Vagina (tissue), 2 donors: ENCODE measurements around the gene SUGCT. TPM values are rescaled to one million over a fixed set of nuclear protein-coding genes. Genes with fewer than 3 reads are reported as not detected.

Experiments used
- DNase-seq, 2 donors: peaks; one replicate each; pipeline ENCODE4 v3.0.0-alpha.2; 2017; ENCODE audit errors: extremely low spot score in 2 of 2
- H3K27ac ChIP-seq: fragments of 200-600 bp; sonication (generic); one replicate; pipeline ENCODE4 v1.5.1; 2019
- H3K27me3 ChIP-seq: fragments of 200-600 bp; sonication (generic); one replicate; pipeline ENCODE4 v1.5.1; 2019
- H3K36me3 ChIP-seq, 2 donors: fragments of 200-600 bp; sonication (generic); one replicate each; pipeline ENCODE4 v1.5.1; 2017 to 2019
- H3K4me1 ChIP-seq: fragments of 200-600 bp; sonication (generic); one replicate; pipeline ENCODE4 v1.5.1; 2019
- H3K4me3 ChIP-seq, 2 donors: fragments of 200-600 bp; sonication (generic); 1 replicate in 1 of 2; 2 replicates in 1 of 2; pipeline ENCODE4 v1.5.1; 2016 to 2019
- H3K9me3 ChIP-seq: fragments of 200-600 bp; sonication (generic); one replicate; pipeline ENCODE4 v1.5.1; 2019
- CTCF ChIP-seq, 3 experiments: fragments of 450-650 bp in 2 of 3; fragments of 200-600 bp in 1 of 3; sonication (generic) in 1 of 3; IDR thresholded peaks; one replicate each; pipeline ENCODE4 v1.5.1; 2017 to 2019; ENCODE audit warnings: antibody characterized with exemption in 3 of 3, mild to moderate bottlenecking in 2 of 3, moderate library complexity in 2 of 3
- POLR2A ChIP-seq, 2 donors: fragments of 450-650 bp; IDR thresholded peaks; one replicate each; pipeline ENCODE4 v1.6.1; 2017; ENCODE audit warnings: antibody characterized with exemption in 2 of 2, mild to moderate bottlenecking in 2 of 2, moderate library complexity in 2 of 2
- POLR2AphosphoS5 ChIP-seq, 2 donors: sonication (generic); formaldehyde crosslinking; IDR thresholded peaks; one replicate each; pipeline ENCODE4 v1.9.0; 2017; ENCODE audit warnings: antibody characterized with exemption in 2 of 2, mild to moderate bottlenecking in 2 of 2, low read depth in 1 of 2; ENCODE audit not compliant: insufficient read depth in 1 of 2
- intact Hi-C: fragments of 100-400 bp; cut with DNase I; formaldehyde crosslinking; loops from one replicate; pipeline ENCODE4 v1.15.1; 2023
- total RNA-seq: library from RNA; depleted of rRNA; stranded (reverse); fragments of >200 nt; gene quantifications from one replicate; pipeline ENCODE4 v1.2.3, GENCODE V29; 2016

The SUGCT gene
- total RNA-seq, 1 donor from 2014 or later: 2.2 TPM

GRCh38 chr7:40777730-40778312 lies 643.0 kb downstream of the SUGCT start:
- Histone ChIP-seq H3K27me3 (no peaks in the 10 kb centered on the region), H3K27ac (no peak overlapping the region), H3K9me3 (no peaks in the 10 kb centered on the region), H3K36me3 (no peaks in the 10 kb centered on the region), H3K4me1 (peaks cover 8% of the 10 kb centered on the region), H3K4me3 (no peak overlapping the region)
- DNase-seq: no peak
- intact Hi-C loops: no loop called here
- no peak for TF ChIP-seq CTCF (IDR thresholded peaks at IDR 0.05)
- TF ChIP-seq POLR2AphosphoS5 (IDR thresholded peaks at IDR 0.05; ENCODE audit: insufficient read depth in 1 of 2, low read depth in 1 of 2): no peak
- no peak for TF ChIP-seq POLR2A (IDR thresholded peaks at IDR 0.05)

- no peak for DNase-seq
- peaks cover 8% of the 10 kb centered on the region for H3K4me1 ChIP-seq
- no peak overlapping the region for H3K4me3 ChIP-seq
- H3K27me3 ChIP-seq: no peaks in the 10 kb centered on the region
- intact Hi-C loops: no loop called here
- H3K36me3 ChIP-seq: no peaks in the 10 kb centered on the region
- TF ChIP-seq POLR2A (IDR thresholded peaks at IDR 0.05): no peak
- no peak overlapping the region for H3K27ac ChIP-seq
- no peaks in the 10 kb centered on the region for H3K9me3 ChIP-seq
These were observed 645.7 kb downstream of the SUGCT start for GRCh38 chr7:40780460-40780859.

- intact Hi-C loops: no loop called here
- Histone ChIP-seq H3K27me3 (no peaks in the 10 kb centered on the region), H3K36me3 (no peaks in the 10 kb centered on the region), H3K9me3 (no peaks in the 10 kb centered on the region), H3K4me1 (peaks cover 8% of the 10 kb centered on the region), H3K4me3 (no peak overlapping the region), H3K27ac (no peak overlapping the region)
- no peak for DNase-seq
- TF ChIP-seq POLR2AphosphoS5 (IDR thresholded peaks at IDR 0.05; ENCODE audit: insufficient read depth in 1 of 2, low read depth in 1 of 2) (no peak), POLR2A (IDR thresholded peaks at IDR 0.05) (no peak), CTCF (IDR thresholded peaks at IDR 0.05) (no peak)
These were observed 648.0 kb downstream of the SUGCT start for GRCh38 chr7:40782836-40783235.

- Histone ChIP-seq H3K27ac (no peak overlapping the region), H3K4me1 (peaks cover 8% of the 10 kb centered on the region), H3K36me3 (no peaks in the 10 kb centered on the region), H3K4me3 (no peak overlapping the region), H3K27me3 (no peaks in the 10 kb centered on the region), H3K9me3 (no peaks in the 10 kb centered on the region)
- intact Hi-C loops: no loop called here
- TF ChIP-seq CTCF (IDR thresholded peaks at IDR 0.05) (no peak), POLR2A (IDR thresholded peaks at IDR 0.05) (no peak), POLR2AphosphoS5 (IDR thresholded peaks at IDR 0.05; ENCODE audit: insufficient read depth in 1 of 2, low read depth in 1 of 2) (no peak)
- no peak for DNase-seq
These were observed 649.4 kb downstream of the SUGCT start for GRCh38 chr7:40784176-40784575.

GRCh38 chr7:40786909-40787308 lies 652.1 kb downstream of the SUGCT start:
- H3K4me3 ChIP-seq: no peak overlapping the region
- intact Hi-C loops: no loop called here
- DNase-seq: no peak
- no peaks in the 10 kb centered on the region for H3K4me1 ChIP-seq
- no peaks in the 10 kb centered on the region for H3K9me3 ChIP-seq
- no peaks in the 10 kb centered on the region for H3K27me3 ChIP-seq
- no peaks in the 10 kb centered on the region for H3K36me3 ChIP-seq
- no peak for TF ChIP-seq POLR2A (IDR thresholded peaks at IDR 0.05)
- TF ChIP-seq CTCF (IDR thresholded peaks at IDR 0.05): no peak
- no peak for TF ChIP-seq POLR2AphosphoS5 (IDR thresholded peaks at IDR 0.05; ENCODE audit: insufficient read depth in 1 of 2, low read depth in 1 of 2)
- no peak overlapping the region for H3K27ac ChIP-seq
